Measurements from ENCODE around the gene DNAH1.

- TF ChIP-seq CTCF (IDR thresholded peaks at IDR 0.05; ENCODE audit: poor library complexity) = no peak
- no peak for TF ChIP-seq EZH2 (IDR thresholded peaks at IDR 0.05; ENCODE audit: borderline replicate concordance)
Observed at GRCh38 chr3:52438579-52439425, 122.7 kb downstream of the DNAH1 start.

Measured in hepatocyte (in vitro differentiated cells).